Neutrophil (primary cell): ENCODE measurements around the gene CBLB.

Experiments used
- H3K27ac ChIP-seq: fragments of 200-600 bp; sonication (generic); 2 replicates; pipeline ENCODE4 v1.5.1; 2016; ENCODE audit warnings: mild to moderate bottlenecking, moderate library complexity
- H3K27me3 ChIP-seq: fragments of 200-600 bp; sonication (generic); 2 replicates; pipeline ENCODE4 v1.6.0; 2016; ENCODE audit warnings: mild to moderate bottlenecking
- H3K36me3 ChIP-seq: fragments of 200-600 bp; sonication (generic); 2 replicates; pipeline ENCODE4 v1.5.1; 2017
- H3K4me1 ChIP-seq, 2 experiments: fragments of 200-600 bp in 1 of 2; sonication (generic) in 1 of 2; 1 replicate in 1 of 2; 2 replicates in 1 of 2; pipeline versions ENCODE4 v1.5.1 to v1.6.1; 2013 to 2016; ENCODE audit warnings: low read depth in 1 of 2, low read length in 1 of 2, mild to moderate bottlenecking in 1 of 2, moderate library complexity in 1 of 2; ENCODE audit not compliant: control insufficient read depth in 1 of 2, insufficient read depth in 1 of 2
- H3K4me3 ChIP-seq, 2 experiments: fragments of 200-600 bp in 1 of 2; sonication (generic) in 1 of 2; 1 replicate in 1 of 2; 2 replicates in 1 of 2; pipeline ENCODE4 v1.5.1; 2013 to 2016; ENCODE audit warnings: low read depth in 1 of 2, low read length in 1 of 2, mild to moderate bottlenecking in 1 of 2, moderate library complexity in 1 of 2
- H3K9me3 ChIP-seq: fragments of 200-600 bp; sonication (generic); 2 replicates; pipeline ENCODE4 v1.5.1; 2016
- TF ChIP-seq, protein P1 (sequence below): fragments of 200-600 bp; sonication (generic); IDR thresholded peaks from 2 replicates; pipeline ENCODE4 v1.5.1; 2016; ENCODE audit warnings: antibody characterized with exemption

The CBLB gene

DNA sequence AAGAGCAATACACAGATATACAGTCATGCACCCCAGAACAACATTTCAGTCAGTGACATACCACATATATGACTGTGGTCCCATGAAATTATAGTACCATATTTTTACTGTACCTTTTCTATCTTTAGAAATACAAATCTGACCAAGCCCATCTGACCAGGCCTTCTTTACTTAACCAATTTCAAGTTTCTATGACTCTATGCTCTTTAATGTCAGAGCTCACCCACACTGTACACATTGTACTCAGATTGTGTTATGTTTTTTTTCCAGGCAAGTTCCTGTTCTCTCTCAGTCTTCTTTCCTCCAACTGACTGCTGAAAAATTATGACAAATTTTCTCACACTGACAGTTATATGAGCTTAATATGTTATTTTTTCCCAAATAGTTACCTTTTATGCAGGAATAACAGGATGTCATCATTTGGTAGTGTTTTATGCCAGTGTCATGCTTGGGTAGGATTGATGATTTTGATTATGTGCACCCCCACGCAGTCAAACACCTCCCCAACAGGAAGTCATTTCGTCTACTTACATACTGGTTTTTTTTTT lies 8.0 kb upstream of the CBLB start:
- Histone ChIP-seq H3K4me3 (no peak overlapping the region), H3K9me3 (no peaks in the 10 kb centered on the region), H3K27ac (peak overlapping the region; percentile 9), H3K27me3 (no peaks in the 10 kb centered on the region), H3K4me1 (peaks cover 8 to 14% of the 10 kb centered on the region in 2 experiments), H3K36me3 (no peaks in the 10 kb centered on the region)
- TF ChIP-seq, protein P1, sequence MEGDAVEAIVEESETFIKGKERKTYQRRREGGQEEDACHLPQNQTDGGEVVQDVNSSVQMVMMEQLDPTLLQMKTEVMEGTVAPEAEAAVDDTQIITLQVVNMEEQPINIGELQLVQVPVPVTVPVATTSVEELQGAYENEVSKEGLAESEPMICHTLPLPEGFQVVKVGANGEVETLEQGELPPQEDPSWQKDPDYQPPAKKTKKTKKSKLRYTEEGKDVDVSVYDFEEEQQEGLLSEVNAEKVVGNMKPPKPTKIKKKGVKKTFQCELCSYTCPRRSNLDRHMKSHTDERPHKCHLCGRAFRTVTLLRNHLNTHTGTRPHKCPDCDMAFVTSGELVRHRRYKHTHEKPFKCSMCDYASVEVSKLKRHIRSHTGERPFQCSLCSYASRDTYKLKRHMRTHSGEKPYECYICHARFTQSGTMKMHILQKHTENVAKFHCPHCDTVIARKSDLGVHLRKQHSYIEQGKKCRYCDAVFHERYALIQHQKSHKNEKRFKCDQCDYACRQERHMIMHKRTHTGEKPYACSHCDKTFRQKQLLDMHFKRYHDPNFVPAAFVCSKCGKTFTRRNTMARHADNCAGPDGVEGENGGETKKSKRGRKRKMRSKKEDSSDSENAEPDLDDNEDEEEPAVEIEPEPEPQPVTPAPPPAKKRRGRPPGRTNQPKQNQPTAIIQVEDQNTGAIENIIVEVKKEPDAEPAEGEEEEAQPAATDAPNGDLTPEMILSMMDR: no peak

DNA sequence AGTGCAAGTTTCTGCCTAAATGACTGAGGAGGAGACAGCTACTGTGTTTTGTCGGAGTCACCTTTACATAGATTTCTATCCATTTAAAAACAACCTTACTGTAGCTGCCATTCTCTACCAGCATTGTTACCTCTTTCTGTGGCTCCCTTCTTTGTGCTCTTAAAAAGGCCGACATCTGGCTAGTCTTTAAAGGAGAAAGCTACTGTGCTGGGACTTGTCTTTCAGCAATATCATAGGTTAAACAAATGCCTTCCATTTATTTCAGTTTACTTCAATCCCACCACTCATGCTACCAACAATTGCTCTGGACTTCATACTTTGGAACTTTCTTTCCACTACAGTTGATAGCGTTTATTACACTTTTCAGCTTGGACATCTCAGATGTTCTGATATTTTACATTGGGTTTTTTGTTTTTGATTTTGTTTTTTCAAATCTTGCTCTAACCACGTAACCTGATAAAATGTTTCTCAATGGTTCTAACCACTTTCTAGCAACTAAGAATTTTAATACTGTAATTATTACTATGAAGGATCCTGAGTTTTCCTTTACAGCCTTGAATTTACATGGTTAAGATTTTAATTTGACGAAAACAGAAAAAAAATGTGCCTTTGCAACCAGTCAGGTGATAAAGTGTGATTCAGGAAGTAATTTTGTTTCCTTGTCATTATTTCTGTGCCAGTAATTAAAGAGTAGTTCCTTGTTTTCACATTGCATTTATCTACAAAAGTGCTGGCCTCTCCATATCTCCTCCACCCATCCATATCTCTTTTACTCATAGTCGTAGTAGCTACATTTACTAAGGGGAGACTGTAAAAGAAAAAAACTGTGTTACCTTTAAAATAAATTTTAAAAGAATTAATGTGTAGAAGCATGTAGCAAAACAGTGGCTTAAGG lies 1.3 kb upstream of the CBLB start:
- TF ChIP-seq, protein P1: no peak
- Histone ChIP-seq H3K4me1 (peaks cover 28 to 32% of the 10 kb centered on the region in 2 experiments), H3K4me3 (peak overlapping the region; percentile 90 to 91), H3K36me3 (no peaks in the 10 kb centered on the region), H3K27ac (peak overlapping the region; percentile 75), H3K9me3 (no peaks in the 10 kb centered on the region), H3K27me3 (no peaks in the 10 kb centered on the region)

DNA sequence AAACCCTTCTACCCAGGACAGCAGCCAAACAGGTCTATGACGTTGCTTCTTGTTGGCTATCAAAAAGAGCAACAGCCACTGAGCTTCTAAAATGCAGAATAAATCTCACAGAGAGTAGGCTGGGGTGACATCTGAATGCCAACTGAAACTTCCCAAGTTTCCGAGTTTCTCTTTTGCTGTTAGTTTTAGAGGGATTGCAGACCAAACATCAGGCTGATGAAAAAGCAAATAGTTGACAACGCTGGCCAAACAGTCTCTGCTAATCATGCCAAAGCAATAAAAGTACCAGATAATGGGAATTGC lies 670 bp upstream of the CBLB start:
- peaks cover 28 to 32% of the 10 kb centered on the region in 2 experiments for H3K4me1 ChIP-seq
- H3K27me3 ChIP-seq: no peaks in the 10 kb centered on the region
- peaks cover 4% of the 10 kb centered on the region for H3K36me3 ChIP-seq
- peak overlapping the region; percentile 75 for H3K27ac ChIP-seq
- H3K9me3 ChIP-seq: no peaks in the 10 kb centered on the region
- H3K4me3 ChIP-seq: peak overlapping the region; percentile 90 to 91
- TF ChIP-seq, protein P1: no peak

DNA sequence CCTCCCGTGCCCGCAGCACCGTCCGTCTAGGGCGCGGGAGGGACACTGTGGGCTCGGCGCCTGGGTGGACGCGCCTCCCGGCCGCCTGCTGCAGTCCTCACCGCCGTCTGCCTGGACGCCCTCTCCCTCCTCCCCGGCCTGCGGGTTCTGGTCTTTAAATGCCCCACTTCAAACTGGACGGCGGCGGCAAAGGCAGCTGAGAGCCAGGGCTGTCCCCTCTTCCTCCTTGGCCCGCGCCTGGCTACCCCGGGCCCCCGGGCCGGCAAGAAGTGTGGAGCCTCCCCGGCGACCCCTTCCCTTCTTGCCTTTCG lies 426 bp downstream of the CBLB start:
- H3K4me1 ChIP-seq: peaks cover 28 to 32% of the 10 kb centered on the region in 2 experiments
- TF ChIP-seq, protein P1: no peak

DNA sequence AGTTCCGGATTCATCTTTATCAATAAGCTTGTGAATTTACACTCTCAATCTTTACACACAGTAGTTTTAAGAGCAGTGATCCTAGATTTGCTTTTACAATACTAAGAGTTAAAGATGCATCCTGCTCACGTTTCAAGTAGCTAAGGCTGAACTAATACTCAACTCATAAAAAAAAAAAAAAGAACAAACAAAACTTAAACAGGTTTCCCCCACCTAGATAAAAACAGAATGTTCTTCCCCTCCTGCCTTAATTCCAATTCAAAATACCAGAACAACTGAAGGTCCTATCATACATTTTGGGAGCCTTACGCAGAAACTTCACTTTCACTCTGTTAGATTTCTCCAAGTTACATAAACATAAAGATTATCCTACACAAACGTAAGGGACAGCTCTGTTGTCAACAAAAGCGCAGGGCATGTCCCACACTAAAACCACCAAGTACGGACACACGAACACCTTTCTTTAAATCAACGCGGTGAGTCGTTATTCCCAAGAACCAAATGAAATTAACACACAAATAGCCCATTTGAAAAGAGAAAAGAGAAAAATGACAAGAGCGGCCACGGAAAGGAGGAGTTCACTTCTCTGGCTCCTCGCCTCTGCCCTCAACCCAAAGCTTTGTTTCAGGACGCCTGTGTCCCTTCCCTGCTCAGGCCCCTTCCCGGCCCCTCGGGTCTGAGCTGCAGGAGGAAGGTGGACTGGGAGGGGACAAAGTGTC lies 941 bp downstream of the CBLB start:
- Histone ChIP-seq H3K27ac (peak overlapping the region; percentile 75), H3K9me3 (no peaks in the 10 kb centered on the region), H3K4me3 (peak overlapping the region; percentile 90 to 91), H3K36me3 (peaks cover 8% of the 10 kb centered on the region), H3K27me3 (no peaks in the 10 kb centered on the region), H3K4me1 (peaks cover 28 to 32% of the 10 kb centered on the region in 2 experiments)
- TF ChIP-seq, protein P1: no peak

More for the DNA sequence above, 426 bp downstream of the CBLB start:
- peak overlapping the region; percentile 90 to 91 for H3K4me3 ChIP-seq
- H3K27ac ChIP-seq: peak overlapping the region; percentile 75
- H3K27me3 ChIP-seq: no peaks in the 10 kb centered on the region
- H3K9me3 ChIP-seq: no peaks in the 10 kb centered on the region
- H3K36me3 ChIP-seq: peaks cover 8% of the 10 kb centered on the region
